Neural cell (in vitro differentiated cells): Measurements from ENCODE around the gene B9D1. TPM values are rescaled to one million over a fixed set of nuclear protein-coding genes. Genes with fewer than 3 reads are reported as not detected.

ENCODE experiments used
- H2AFZ ChIP-seq: fragments of 200-600, 300-800 bp; sonication (generic), shearing (Covaris generic); 2 replicates; pipeline ENCODE4 v1.6.0; 2014; ENCODE audit warnings: low read depth, mild to moderate bottlenecking, antibody characterized with exemption, low read length, moderate library complexity
- H3F3A ChIP-seq: fragments of 200-600 bp; shearing (Covaris generic); 2 replicates; pipeline ENCODE4 v1.6.1; 2016; ENCODE audit warnings: mild to moderate bottlenecking, moderate library complexity, mixed read lengths, antibody characterized with exemption, low read length; ENCODE audit not compliant: insufficient read depth, poor library complexity, severe bottlenecking
- H3K27ac ChIP-seq: fragments of 200-600, 300-800 bp; sonication (generic), shearing (Covaris generic); 2 replicates; pipeline ENCODE4 v1.5.1; 2014; ENCODE audit warnings: mild to moderate bottlenecking, low read length, moderate library complexity
- H3K27me3 ChIP-seq: fragments of 300-800, 200-600 bp; sonication (generic), shearing (Covaris generic); 2 replicates; pipeline ENCODE4 v1.6.0; 2014; ENCODE audit warnings: mild to moderate bottlenecking, low read depth, low read length, moderate library complexity; ENCODE audit not compliant: insufficient read depth
- H3K36me3 ChIP-seq: fragments of 300-800, 200-600 bp; sonication (generic), shearing (Covaris generic); 2 replicates; pipeline ENCODE4 v1.5.1; 2014; ENCODE audit warnings: mild to moderate bottlenecking, antibody characterized with exemption, low read length, moderate library complexity; ENCODE audit not compliant: insufficient read depth
- H3K4me2 ChIP-seq: fragments of 300-800, 200-600 bp; sonication (generic), shearing (Covaris generic); 2 replicates; pipeline ENCODE4 v1.6.0; 2014; ENCODE audit warnings: mild to moderate bottlenecking, low read length
- H3K4me3 ChIP-seq: fragments of 300-800, 200-600 bp; sonication (generic), shearing (Covaris generic); 2 replicates; pipeline ENCODE4 v1.5.1; 2014; ENCODE audit warnings: mild to moderate bottlenecking, low read length, moderate library complexity
- H3K79me2 ChIP-seq: fragments of 200-600 bp; shearing (Covaris generic); replicated peaks from 2 replicates; pipeline ENCODE4 v1.6.0; 2014; ENCODE audit warnings: mild to moderate bottlenecking, low read length, moderate library complexity; ENCODE audit not compliant: insufficient read depth
- H3K9ac ChIP-seq: fragments of 300-800, 200-600 bp; sonication (generic), shearing (Covaris generic); 2 replicates; pipeline ENCODE4 v1.6.1; 2016; ENCODE audit warnings: mild to moderate bottlenecking, low read length, mixed read lengths
- H3K9me2 ChIP-seq: fragments of 200-600 bp; shearing (Covaris generic); 2 replicates; pipeline ENCODE4 v1.6.1; 2016; ENCODE audit warnings: mild to moderate bottlenecking, low read length, mixed read lengths; ENCODE audit not compliant: insufficient read depth
- H3K9me3 ChIP-seq: fragments of 200-600, 300-800 bp; sonication (generic), shearing (Covaris generic); 2 replicates; pipeline ENCODE4 v1.6.1; 2016; ENCODE audit warnings: mild to moderate bottlenecking, mixed run types, low read length, moderate library complexity, mixed read lengths
- H4K20me1 ChIP-seq: fragments of 200-600 bp; shearing (Covaris generic); 2 replicates; pipeline ENCODE4 v1.6.1; 2016; ENCODE audit warnings: mild to moderate bottlenecking, mixed run types; ENCODE audit not compliant: insufficient read depth
- CTCF ChIP-seq: fragments of 450-650 bp; IDR thresholded peaks from 2 replicates; pipeline ENCODE4 v1.5.1; 2014; ENCODE audit warnings: antibody characterized with exemption, mild to moderate bottlenecking, moderate library complexity; ENCODE audit not compliant: poor library complexity, severe bottlenecking
- EP300 ChIP-seq: fragments of 450-650 bp; conservative IDR thresholded peaks from 2 replicates; pipeline ENCODE4 v1.6.1; 2014; ENCODE audit warnings: antibody characterized with exemption, mild to moderate bottlenecking, moderate library complexity; ENCODE audit not compliant: poor library complexity, severe bottlenecking
- EZH2 ChIP-seq: fragments of 200-600, 300-800 bp; shearing (Covaris generic), sonication (generic); IDR thresholded peaks from 2 replicates; pipeline ENCODE4 v1.6.1; 2014; ENCODE audit warnings: antibody characterized with exemption, low read length, borderline replicate concordance, mild to moderate bottlenecking; ENCODE audit not compliant: insufficient read depth, poor library complexity, severe bottlenecking
- MXI1 ChIP-seq: fragments of 450-650 bp; conservative IDR thresholded peaks from 2 replicates; pipeline ENCODE4 v1.6.1; 2014; ENCODE audit warnings: antibody characterized with exemption, mild to moderate bottlenecking; ENCODE audit not compliant: poor library complexity, severe bottlenecking
- POLR2AphosphoS5 ChIP-seq: IDR thresholded peaks from 2 replicates; pipeline ENCODE4 v1.6.1; 2012
- RAD21 ChIP-seq: fragments of 450-650 bp; conservative IDR thresholded peaks from 2 replicates; pipeline ENCODE4 v1.6.1; 2014; ENCODE audit warnings: antibody characterized with exemption, mild to moderate bottlenecking, moderate library complexity
- SMC3 ChIP-seq: fragments of 450-650 bp; conservative IDR thresholded peaks from 2 replicates; pipeline ENCODE4 v1.6.1; 2014; ENCODE audit warnings: antibody characterized with exemption, mild to moderate bottlenecking, moderate library complexity; ENCODE audit not compliant: poor library complexity
- TAF1 ChIP-seq: IDR thresholded peaks from 2 replicates; pipeline ENCODE4 v1.6.1; 2012; ENCODE audit warnings: low read depth
- polyA plus RNA-seq: library from polyadenylated mRNA; depleted of rRNA; stranded (reverse); fragments of >200 nt; gene quantifications from 2 replicates; pipeline ENCODE4 v1.2.3, GENCODE V29; 2014
- TF ChIP-seq, protein P1 (sequence below): IDR thresholded peaks from 2 replicates; pipeline ENCODE4 v1.6.1; 2012; ENCODE audit warnings: borderline replicate concordance

The B9D1 gene
- polyA plus RNA-seq, 1 donor from 2014 or later: 32.0 TPM

- no peaks in the 10 kb centered on the region for H3K9me2 ChIP-seq
- peak overlapping the region; percentile 81 for H3K27ac ChIP-seq
- H3K9me3 ChIP-seq: no peaks in the 10 kb centered on the region
- H2AFZ ChIP-seq: peak overlapping the region; percentile 73
- peak overlapping the region; percentile 70 for H3K4me2 ChIP-seq
- no peak for TF ChIP-seq EZH2
- TF ChIP-seq EP300: no peak
- no peak for TF ChIP-seq CTCF
- TF ChIP-seq MXI1: no peak
- TF ChIP-seq, protein P1, sequence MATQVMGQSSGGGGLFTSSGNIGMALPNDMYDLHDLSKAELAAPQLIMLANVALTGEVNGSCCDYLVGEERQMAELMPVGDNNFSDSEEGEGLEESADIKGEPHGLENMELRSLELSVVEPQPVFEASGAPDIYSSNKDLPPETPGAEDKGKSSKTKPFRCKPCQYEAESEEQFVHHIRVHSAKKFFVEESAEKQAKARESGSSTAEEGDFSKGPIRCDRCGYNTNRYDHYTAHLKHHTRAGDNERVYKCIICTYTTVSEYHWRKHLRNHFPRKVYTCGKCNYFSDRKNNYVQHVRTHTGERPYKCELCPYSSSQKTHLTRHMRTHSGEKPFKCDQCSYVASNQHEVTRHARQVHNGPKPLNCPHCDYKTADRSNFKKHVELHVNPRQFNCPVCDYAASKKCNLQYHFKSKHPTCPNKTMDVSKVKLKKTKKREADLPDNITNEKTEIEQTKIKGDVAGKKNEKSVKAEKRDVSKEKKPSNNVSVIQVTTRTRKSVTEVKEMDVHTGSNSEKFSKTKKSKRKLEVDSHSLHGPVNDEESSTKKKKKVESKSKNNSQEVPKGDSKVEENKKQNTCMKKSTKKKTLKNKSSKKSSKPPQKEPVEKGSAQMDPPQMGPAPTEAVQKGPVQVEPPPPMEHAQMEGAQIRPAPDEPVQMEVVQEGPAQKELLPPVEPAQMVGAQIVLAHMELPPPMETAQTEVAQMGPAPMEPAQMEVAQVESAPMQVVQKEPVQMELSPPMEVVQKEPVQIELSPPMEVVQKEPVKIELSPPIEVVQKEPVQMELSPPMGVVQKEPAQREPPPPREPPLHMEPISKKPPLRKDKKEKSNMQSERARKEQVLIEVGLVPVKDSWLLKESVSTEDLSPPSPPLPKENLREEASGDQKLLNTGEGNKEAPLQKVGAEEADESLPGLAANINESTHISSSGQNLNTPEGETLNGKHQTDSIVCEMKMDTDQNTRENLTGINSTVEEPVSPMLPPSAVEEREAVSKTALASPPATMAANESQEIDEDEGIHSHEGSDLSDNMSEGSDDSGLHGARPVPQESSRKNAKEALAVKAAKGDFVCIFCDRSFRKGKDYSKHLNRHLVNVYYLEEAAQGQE: no peak
- no peak for TF ChIP-seq SMC3
- no peak for TF ChIP-seq POLR2AphosphoS5
- no peak for TF ChIP-seq RAD21
- TF ChIP-seq TAF1: no peak
- peak overlapping the region; percentile 80 for H3K4me3 ChIP-seq
- peak overlapping the region; percentile 77 for H3K9ac ChIP-seq
- H3K79me2 ChIP-seq: peaks cover 19% of the 10 kb centered on the region
- no peaks in the 10 kb centered on the region for H4K20me1 ChIP-seq
- no peaks in the 10 kb centered on the region for H3K27me3 ChIP-seq
- no peaks in the 10 kb centered on the region for H3F3A ChIP-seq
- no peaks in the 10 kb centered on the region for H3K36me3 ChIP-seq
These were observed 14.3 kb upstream of the B9D1 start for GRCh38 chr17:19376811-19377210.

- Histone ChIP-seq H3F3A (no peaks in the 10 kb centered on the region), H3K27me3 (no peaks in the 10 kb centered on the region), H3K36me3 (no peaks in the 10 kb centered on the region), H3K9ac (no peak overlapping the region), H3K9me3 (no peaks in the 10 kb centered on the region), H2AFZ (no peak overlapping the region), H3K27ac (no peak overlapping the region), H3K9me2 (no peaks in the 10 kb centered on the region), H3K4me3 (no peak overlapping the region), H3K4me2 (no peak overlapping the region), H4K20me1 (no peaks in the 10 kb centered on the region), H3K79me2 (peaks cover 19% of the 10 kb centered on the region)
- TF ChIP-seq MXI1: no peak
- TF ChIP-seq, protein P1: no peak
- TF ChIP-seq POLR2AphosphoS5: no peak
- no peak for TF ChIP-seq TAF1
- no peak for TF ChIP-seq EZH2
- no peak for TF ChIP-seq CTCF
- TF ChIP-seq SMC3: no peak
- TF ChIP-seq EP300: no peak
- no peak for TF ChIP-seq RAD21
These were observed 13.2 kb upstream of the B9D1 start for GRCh38 chr17:19375732-19376131.
